Psoas muscle (tissue), 8 donors: Measurements from ENCODE around the gene FAM135A. TPM values are rescaled to one million over a fixed set of nuclear protein-coding genes. Genes with fewer than 3 reads are reported as not detected.
"Not testable (repeated sequence)": the region's sequence is repeated elsewhere in the genome, so short reads cannot be mapped to it uniquely, and the experiment has no call there.

ENCODE experiments used
- ATAC-seq, 4 donors: fragments of 200-7000 bp; cut with Tn5 transposase; one replicate each; pipeline ENCODE4 v1.9.1; 2020; ENCODE audit warnings: moderate library complexity in 3 of 4, mild to moderate bottlenecking in 2 of 4
- DNase-seq, 2 donors: peaks; one replicate each; pipeline ENCODE4 v3.0.0-alpha.2; 2020
- H3K27ac ChIP-seq: fragments of 200-600 bp; one replicate; pipeline ENCODE4 v1.8.0; 2022
- H3K27me3 ChIP-seq, 3 donors: fragments of 200-600 bp in 1 of 3; one replicate each; pipeline versions ENCODE4 v1.6.1 to v1.8.0; 2013 to 2022; ENCODE audit warnings: low read length in 2 of 3, mild to moderate bottlenecking in 2 of 3, moderate library complexity in 1 of 3; ENCODE audit not compliant: insufficient read depth in 3 of 3
- H3K36me3 ChIP-seq, 2 donors: fragments of 200-600 bp in 1 of 2; one replicate each; pipeline versions ENCODE4 v1.6.1 to v1.8.0; 2013 to 2022; ENCODE audit warnings: low read depth in 1 of 2, mild to moderate bottlenecking in 1 of 2, moderate library complexity in 1 of 2; ENCODE audit not compliant: insufficient read depth in 1 of 2
- H3K4me1 ChIP-seq: fragments of 200-600 bp; one replicate; pipeline ENCODE4 v1.8.0; 2022
- H3K4me3 ChIP-seq: fragments of 200-600 bp; one replicate; pipeline ENCODE4 v1.8.0; 2022; ENCODE audit warnings: mild to moderate bottlenecking
- H3K9me3 ChIP-seq: fragments of 200-600 bp; one replicate; pipeline ENCODE4 v1.8.0; 2022
- WGBS, 3 donors: extraction: QIAGEN DNeasy Blood & Tissue Kit; methylation state at CpG; one replicate each; pipeline versions ENCODE4 v1.1.6 to v1.1.7; 2013; 5-methylcytosine and 5-hydroxymethylcytosine counted together
- intact Hi-C, 2 donors: fragments of 100-400 bp; cut with DNase I; formaldehyde crosslinking; loops; one replicate each; pipeline versions ENCODE4 v1.11.0 to v1.14.2; 2022
- polyA plus RNA-seq, 3 donors: library from polyadenylated mRNA; stranded (reverse); fragments of 200-250 nt; gene quantifications; one replicate each; pipeline ENCODE4 v1.2.3, GENCODE V29; 2013
- total RNA-seq, 4 donors: library from RNA; stranded (reverse); fragmentation: NEBNext Ultra II Directional in 2 of 4; extraction: Animal tissue kit (Norgen Biotek cat#: 25700) in 2 of 4; gene quantifications; one replicate each; pipeline versions ENCODE4 v1.2.1 to v1.2.4, GENCODE V29; 2021 to 2023
- TF ChIP-seq, protein P1 (sequence below): fragments of 200-600 bp; IDR thresholded peaks from one replicate; pipeline ENCODE4 v1.8.0; 2022; ENCODE audit warnings: antibody characterized with exemption
- donor health status: healthy with polysubstance abuse.
- donor health status: DM: no; HTN: no; CAD: no; lungs with moderate emphysema.
- donor health status: Bipolar disorder and iron deficiency.
- donor health status: healthy.
- donor health status: DM: yes; HTN: yes; CAD: no.
- donor health status: DM: no; HTN: no; CAD: no.
- donor health status: DM: no; HTN: no; CAD: no.
- donor health status: DM: yes; HTN: yes; CAD: no.

Gene FAM135A
- total and polyA plus RNA-seq, 7 donors: 2.3 to 9.1 (median 4.3) TPM

DNA sequence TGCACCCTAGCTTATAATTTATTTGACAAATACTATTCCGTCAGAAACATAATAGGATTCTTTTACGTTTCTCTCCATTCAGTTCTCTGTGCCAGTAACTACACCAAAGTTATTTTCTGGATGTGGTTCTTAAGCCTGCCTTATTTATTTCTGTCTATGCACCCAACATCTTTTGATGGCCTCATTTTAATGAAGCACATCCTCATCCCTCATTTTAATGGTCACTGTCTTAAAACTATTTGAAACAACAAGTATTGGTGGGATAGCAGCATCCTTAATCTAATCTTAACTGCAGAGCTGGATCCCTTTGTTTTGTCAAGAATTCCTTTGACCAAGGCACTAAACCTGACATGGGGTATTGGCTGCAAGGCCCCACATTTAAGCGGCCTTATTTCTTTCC is 11.0 kb downstream of the FAM135A start:
- ATAC-seq (no peak), DNase-seq (no peak)
- Histone ChIP-seq H3K27me3 (no peaks in the 10 kb centered on the region), H3K4me3 (no peak overlapping the region), H3K27ac (no peak overlapping the region), H3K9me3 (no peaks in the 10 kb centered on the region), H3K4me1 (no peaks in the 10 kb centered on the region), H3K36me3 (peaks cover 0 to 36% of the 10 kb centered on the region in 2 donors)
- intact Hi-C loops: no loop called here
- TF ChIP-seq, protein P1, sequence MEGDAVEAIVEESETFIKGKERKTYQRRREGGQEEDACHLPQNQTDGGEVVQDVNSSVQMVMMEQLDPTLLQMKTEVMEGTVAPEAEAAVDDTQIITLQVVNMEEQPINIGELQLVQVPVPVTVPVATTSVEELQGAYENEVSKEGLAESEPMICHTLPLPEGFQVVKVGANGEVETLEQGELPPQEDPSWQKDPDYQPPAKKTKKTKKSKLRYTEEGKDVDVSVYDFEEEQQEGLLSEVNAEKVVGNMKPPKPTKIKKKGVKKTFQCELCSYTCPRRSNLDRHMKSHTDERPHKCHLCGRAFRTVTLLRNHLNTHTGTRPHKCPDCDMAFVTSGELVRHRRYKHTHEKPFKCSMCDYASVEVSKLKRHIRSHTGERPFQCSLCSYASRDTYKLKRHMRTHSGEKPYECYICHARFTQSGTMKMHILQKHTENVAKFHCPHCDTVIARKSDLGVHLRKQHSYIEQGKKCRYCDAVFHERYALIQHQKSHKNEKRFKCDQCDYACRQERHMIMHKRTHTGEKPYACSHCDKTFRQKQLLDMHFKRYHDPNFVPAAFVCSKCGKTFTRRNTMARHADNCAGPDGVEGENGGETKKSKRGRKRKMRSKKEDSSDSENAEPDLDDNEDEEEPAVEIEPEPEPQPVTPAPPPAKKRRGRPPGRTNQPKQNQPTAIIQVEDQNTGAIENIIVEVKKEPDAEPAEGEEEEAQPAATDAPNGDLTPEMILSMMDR: no peak
- 85 to 92% (median 92%) methylated on average over 3 of the region's 3 CpGs for WGBS, 3 donors

DNA sequence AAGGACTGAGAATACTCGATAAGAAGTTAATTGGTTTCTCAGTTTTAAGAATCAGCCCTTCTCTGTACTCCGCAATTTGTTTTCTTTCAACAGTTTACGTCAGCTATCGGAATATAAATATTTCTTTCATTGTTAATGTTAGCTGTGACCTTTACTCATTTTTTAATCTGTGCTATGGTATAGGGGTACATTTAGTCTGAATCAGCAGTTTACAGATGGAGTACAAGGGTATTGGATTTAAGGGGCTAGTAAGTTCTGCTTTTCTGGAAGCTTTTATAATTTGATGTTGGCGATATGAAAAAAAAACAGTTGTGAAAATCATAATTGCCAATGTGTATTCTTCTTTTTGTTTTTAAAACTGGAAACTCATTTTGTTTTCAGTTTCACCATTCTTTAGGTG is 23.0 kb downstream of the FAM135A start:
- Histone ChIP-seq H3K4me1 (no peaks in the 10 kb centered on the region), H3K36me3 (peaks cover 0 to 21% of the 10 kb centered on the region in 2 donors), H3K4me3 (no peak overlapping the region), H3K27ac (no peak overlapping the region), H3K27me3 (no peaks in the 10 kb centered on the region), H3K9me3 (no peaks in the 10 kb centered on the region)
- TF ChIP-seq, protein P1: no peak
- DNase-seq (no peak), ATAC-seq (no peak)
- WGBS, 3 donors: 92 to 98% (median 94%) methylated on average over 5 of the region's 5 CpGs
- intact Hi-C loops: no loop called here

DNA sequence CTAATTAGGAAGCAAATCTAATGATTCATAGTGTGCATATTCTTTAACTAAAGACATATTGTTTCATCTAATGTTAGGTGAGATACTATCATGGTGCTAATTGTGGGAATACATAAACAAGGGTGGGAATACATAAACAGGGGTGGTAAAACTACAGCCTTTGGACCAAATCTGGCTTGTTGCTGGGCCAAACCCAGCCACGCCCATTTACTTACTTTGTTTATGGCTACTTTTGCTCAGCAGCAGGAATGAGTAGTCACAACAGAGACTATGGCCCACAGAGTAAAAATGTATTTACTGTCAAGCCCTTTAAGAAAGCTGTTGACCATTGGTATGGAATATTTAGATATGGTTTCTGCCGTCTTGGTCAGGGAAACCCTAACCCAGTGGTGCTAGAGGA is 31.7 kb downstream of the FAM135A start:
- ATAC-seq: no peak
- peaks cover 0 to 5% of the 10 kb centered on the region in 2 donors for H3K36me3 ChIP-seq
- TF ChIP-seq, protein P1: no peak
- 81 to 93% (median 89%) methylated on average over 2 of the region's 2 CpGs for WGBS, 3 donors
- no peaks in the 10 kb centered on the region for H3K9me3 ChIP-seq
- no peaks in the 10 kb centered on the region for H3K4me1 ChIP-seq
- no peak overlapping the region for H3K4me3 ChIP-seq
- H3K27ac ChIP-seq: no peak overlapping the region
- DNase-seq: no peak
- H3K27me3 ChIP-seq: no peaks in the 10 kb centered on the region
- intact Hi-C loops: no loop called here

DNA sequence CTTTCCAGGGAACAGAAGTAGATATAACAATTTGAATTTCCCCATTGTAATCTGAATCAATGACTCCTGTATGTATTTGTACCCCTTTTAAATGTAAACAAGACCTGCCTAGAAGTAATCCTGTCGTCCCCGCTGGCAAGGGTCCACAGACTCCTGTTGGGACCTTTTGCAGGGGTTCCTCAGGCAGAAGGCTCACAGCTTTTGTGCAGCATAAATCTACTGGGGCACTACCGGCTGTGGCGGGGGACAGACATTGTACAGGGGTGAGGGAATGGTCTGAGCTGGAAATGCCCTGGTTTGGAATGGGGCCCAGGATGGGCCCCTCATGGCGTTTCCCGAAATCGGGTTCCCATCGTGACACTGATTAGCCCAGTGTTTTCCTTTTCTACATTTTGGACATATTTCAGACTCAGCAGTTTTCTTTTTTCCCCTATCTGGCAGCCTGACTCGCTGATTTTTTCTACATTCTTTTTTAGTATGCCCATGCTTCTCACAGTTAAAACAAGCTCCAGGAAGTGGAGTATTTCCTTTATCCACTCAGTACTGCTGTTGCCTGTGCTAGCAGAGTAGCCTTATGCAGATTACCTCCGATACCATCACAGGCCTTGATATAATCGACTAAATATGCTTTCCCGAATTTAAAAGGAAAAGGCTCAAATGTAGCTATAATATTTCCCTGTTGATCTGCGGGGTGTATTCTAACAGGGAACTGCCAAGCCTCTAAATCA is 34.2 kb downstream of the FAM135A start:
- H3K36me3 ChIP-seq, H3K27me3 ChIP-seq, intact Hi-C loops, DNase-seq, H3K4me3 ChIP-seq, H3K9me3 ChIP-seq, H3K4me1 ChIP-seq, H3K27ac ChIP-seq, ATAC-seq: not testable (repeated sequence)
- WGBS, 3 donors: 80 to 85% (median 84%) methylated on average over 13 of the region's 13 CpGs

DNA sequence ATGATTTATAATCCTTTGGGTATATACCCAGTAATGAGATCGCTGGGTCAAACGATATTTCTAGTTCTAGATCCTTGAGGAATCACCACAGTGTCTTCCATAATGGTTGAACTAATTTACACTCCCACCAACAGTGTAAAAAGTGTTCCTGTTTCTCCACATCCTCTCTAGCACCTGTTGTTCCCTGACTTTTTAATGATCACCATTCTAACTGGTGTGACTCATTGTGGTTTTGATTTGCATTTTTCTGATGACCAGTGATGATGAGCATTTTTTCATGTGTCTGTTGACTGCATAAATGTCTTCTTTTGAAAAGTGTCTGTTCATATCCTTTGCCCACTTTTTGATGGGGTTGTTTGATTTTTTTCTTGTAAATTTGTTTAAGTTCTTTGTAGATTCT is 40.6 kb downstream of the FAM135A start:
- H3K27ac ChIP-seq, ATAC-seq, H3K27me3 ChIP-seq, H3K9me3 ChIP-seq, H3K4me1 ChIP-seq, H3K4me3 ChIP-seq, DNase-seq, intact Hi-C loops: not testable (repeated sequence)
- 96 to 100% (median 100%) methylated on average over 2 of the region's 2 CpGs for WGBS, 3 donors
- H3K36me3 ChIP-seq: peaks cover 0 to 10% of the 10 kb centered on the region in 2 donors

DNA sequence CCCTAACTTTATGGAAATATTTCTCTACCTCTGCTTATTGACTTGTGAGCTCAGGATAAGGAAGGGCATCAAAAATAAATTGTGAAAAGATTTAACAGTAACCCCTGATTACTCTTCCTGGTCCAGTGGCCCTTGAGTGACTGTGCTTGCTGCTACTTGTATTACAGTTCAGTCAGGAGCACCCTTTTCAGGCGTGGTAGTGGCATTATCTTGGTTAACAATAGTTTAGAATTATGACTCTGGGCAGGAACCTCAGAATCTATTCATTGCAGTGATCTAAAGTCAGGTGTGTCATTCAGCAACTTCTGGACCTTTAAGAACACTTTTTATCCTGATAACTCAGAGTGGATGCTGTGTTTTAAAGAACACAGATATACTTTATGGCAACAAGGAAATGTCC is 43.4 kb downstream of the FAM135A start:
- no peaks in the 10 kb centered on the region for H3K9me3 ChIP-seq
- TF ChIP-seq, protein P1: no peak
- ATAC-seq: no peak
- 68 to 76% (median 70%) methylated on average over 1 of the region's 1 CpG for WGBS, 3 donors
- intact Hi-C loops: no loop called here
- no peak for DNase-seq
- H3K27me3 ChIP-seq: no peaks in the 10 kb centered on the region
- H3K4me3 ChIP-seq: no peak overlapping the region
- H3K4me1 ChIP-seq: no peaks in the 10 kb centered on the region
- H3K36me3 ChIP-seq: peaks cover 0 to 10% of the 10 kb centered on the region in 2 donors
- H3K27ac ChIP-seq: no peak overlapping the region
